Uterus (tissue), 4 donors: ENCODE data around the gene ITGA6. TPM values are rescaled to one million over a fixed set of nuclear protein-coding genes. Genes with fewer than 3 reads are reported as not detected.
A peak's percentile ranks its signal among the peaks of the same experiment; 100 is the strongest.

Source experiments
- DNase-seq, 2 donors: peaks; one replicate each; pipeline ENCODE4 v3.0.0-alpha.2; 2019 to 2020
- H3K27ac ChIP-seq, 2 donors: fragments of 200-600 bp; sonication (generic); 1 replicate in 1 of 2; 2 replicates in 1 of 2; pipeline ENCODE4 v1.5.1; 2016 to 2018
- H3K27me3 ChIP-seq, 2 donors: fragments of 200-600 bp; sonication (generic); one replicate each; pipeline ENCODE4 v1.5.1; 2018 to 2019; ENCODE audit warnings: control low read depth in 1 of 2
- H3K36me3 ChIP-seq, 2 donors: fragments of 200-600 bp; sonication (generic); one replicate each; pipeline ENCODE4 v1.5.1; 2019; ENCODE audit warnings: control low read depth in 1 of 2
- H3K4me1 ChIP-seq, 2 donors: fragments of 200-600 bp; sonication (generic); one replicate each; pipeline ENCODE4 v1.5.1; 2018 to 2019; ENCODE audit warnings: control low read depth in 1 of 2
- H3K4me3 ChIP-seq, 2 donors: fragments of 200-600 bp; sonication (generic); 1 replicate in 1 of 2; 2 replicates in 1 of 2; pipeline ENCODE4 v1.5.1; 2018 to 2019; ENCODE audit warnings: mild to moderate bottlenecking in 1 of 2
- H3K9me3 ChIP-seq, 2 donors: fragments of 200-600 bp; sonication (generic); one replicate each; pipeline ENCODE4 v1.5.1; 2019; ENCODE audit warnings: control low read depth in 1 of 2
- CTCF ChIP-seq, 4 experiments: fragments of 200-600 bp in 2 of 4; fragments of 450-650 bp in 2 of 4; sonication (generic) in 2 of 4; IDR thresholded peaks; one replicate each; pipeline ENCODE4 v1.5.1; 2016 to 2019; ENCODE audit warnings: antibody characterized with exemption in 4 of 4, mild to moderate bottlenecking in 2 of 4, moderate library complexity in 1 of 4
- POLR2A ChIP-seq, 2 donors: fragments of 450-650 bp; IDR thresholded peaks; one replicate each; pipeline ENCODE4 v1.6.1; 2016; ENCODE audit warnings: antibody characterized with exemption in 2 of 2, mild to moderate bottlenecking in 1 of 2, moderate library complexity in 1 of 2
- intact Hi-C: fragments of 100-400 bp; cut with DNase I; formaldehyde crosslinking; loops from one replicate; pipeline ENCODE4 v1.15.1; 2023; ENCODE audit warnings: low total_unique reads
- total RNA-seq, 4 donors: library from RNA; depleted of rRNA in 3 of 4; stranded (reverse); fragments of >200 nt in 3 of 4; gene quantifications; one replicate each; pipeline versions ENCODE4 v1.1.0 to v1.2.4, GENCODE V29; 2014 to 2023
- donor health status: DM: yes; HTN: yes; CAD: no.

Gene ITGA6
- total RNA-seq, 4 donors from 2014 or later, result 57.4 to 195 (median 120) TPM

- H3K4me3 ChIP-seq, result no peak overlapping the region
- TF ChIP-seq CTCF (IDR thresholded peaks at IDR 0.05) (no peak), POLR2A (IDR thresholded peaks at IDR 0.05) (no peak)
- H3K9me3 ChIP-seq, result no peaks in the 10 kb centered on the region
- H3K4me1 ChIP-seq, result no peaks in the 10 kb centered on the region
- no peaks in the 10 kb centered on the region for H3K36me3 ChIP-seq
- intact Hi-C loops, result no loop called here
- no peak for DNase-seq
- H3K27me3 ChIP-seq, result no peaks in the 10 kb centered on the region
- H3K27ac ChIP-seq, result no peak overlapping the region
Observed at GRCh38 chr2:172436889-172437288, 9.5 kb downstream of the ITGA6 start.

DNA sequence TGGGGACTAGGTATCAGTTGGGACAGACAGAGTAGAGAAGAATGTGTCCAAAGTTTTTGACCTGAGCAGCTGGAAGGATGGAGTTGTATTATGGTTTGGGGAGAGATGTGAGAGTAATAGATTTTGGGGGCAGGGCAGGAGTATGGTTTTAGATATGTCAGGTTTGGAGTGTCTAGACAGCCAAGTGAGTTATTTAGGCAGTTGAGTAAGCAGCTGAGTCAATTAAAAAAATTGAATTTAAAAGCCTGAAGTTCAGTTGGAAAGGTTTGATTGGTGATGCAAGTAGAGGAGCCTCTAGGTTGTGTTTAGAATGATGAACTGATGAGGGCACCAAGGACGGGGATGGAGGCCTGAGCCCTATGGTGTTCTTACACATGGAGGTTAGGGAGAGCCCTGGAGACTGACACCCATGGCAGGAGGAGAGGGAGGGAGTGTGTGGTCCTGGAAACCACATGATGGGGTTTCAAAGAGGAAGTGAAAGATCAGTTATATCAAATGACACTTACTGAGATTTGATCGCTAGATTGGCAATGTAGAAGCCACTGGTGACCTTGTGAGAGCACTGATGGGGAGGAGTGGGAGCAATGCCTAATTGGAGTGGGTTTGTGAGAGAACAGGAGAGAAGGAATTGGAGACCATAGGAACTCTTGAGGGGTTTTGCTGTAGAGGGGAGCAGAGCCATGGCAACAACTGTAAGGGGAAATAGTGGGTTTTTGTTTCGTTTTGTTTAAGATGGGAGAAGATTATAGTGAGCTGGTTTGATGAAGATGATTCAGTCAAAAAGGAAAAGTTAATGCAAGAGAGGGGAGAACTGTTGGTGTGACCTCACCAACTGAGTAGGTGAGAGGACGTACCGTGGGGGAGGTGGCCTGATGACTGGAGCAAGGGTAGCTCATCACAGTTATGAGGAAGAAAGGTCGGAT is 10.3 kb downstream of the ITGA6 start:
- no peaks in the 10 kb centered on the region for H3K4me1 ChIP-seq
- H3K4me3 ChIP-seq, result no peak overlapping the region
- intact Hi-C loops, result no loop called here
- TF ChIP-seq POLR2A (IDR thresholded peaks at IDR 0.05) (no peak), CTCF (IDR thresholded peaks at IDR 0.05) (no peak)
- no peak for DNase-seq
- H3K36me3 ChIP-seq, result no peaks in the 10 kb centered on the region
- no peaks in the 10 kb centered on the region for H3K9me3 ChIP-seq
- peak overlapping the region in 1 of 2 donors; percentile 9 for H3K27ac ChIP-seq
- no peaks in the 10 kb centered on the region for H3K27me3 ChIP-seq

- no peaks in the 10 kb centered on the region for H3K27me3 ChIP-seq
- no peak overlapping the region for H3K4me3 ChIP-seq
- H3K4me1 ChIP-seq, result no peaks in the 10 kb centered on the region
- peak overlapping the region in 1 of 2 donors; percentile 9 for H3K27ac ChIP-seq
- intact Hi-C loops, result no loop called here
- no peak for TF ChIP-seq POLR2A (IDR thresholded peaks at IDR 0.05)
- no peak for TF ChIP-seq CTCF (IDR thresholded peaks at IDR 0.05)
- DNase-seq, result no peak
- H3K9me3 ChIP-seq, result no peaks in the 10 kb centered on the region
- no peaks in the 10 kb centered on the region for H3K36me3 ChIP-seq
Observed at GRCh38 chr2:172438741-172439508, 11.5 kb downstream of the ITGA6 start.

GRCh38 chr2:172439509-172439860 is 12.1 kb downstream of the ITGA6 start:
- Histone ChIP-seq H3K27me3 (no peaks in the 10 kb centered on the region), H3K36me3 (no peaks in the 10 kb centered on the region), H3K4me3 (no peak overlapping the region), H3K4me1 (no peaks in the 10 kb centered on the region), H3K27ac (no peak overlapping the region), H3K9me3 (no peaks in the 10 kb centered on the region)
- TF ChIP-seq CTCF (IDR thresholded peaks at IDR 0.05) (no peak), POLR2A (IDR thresholded peaks at IDR 0.05) (no peak)
- no peak for DNase-seq
- intact Hi-C loops, result no loop called here

DNA sequence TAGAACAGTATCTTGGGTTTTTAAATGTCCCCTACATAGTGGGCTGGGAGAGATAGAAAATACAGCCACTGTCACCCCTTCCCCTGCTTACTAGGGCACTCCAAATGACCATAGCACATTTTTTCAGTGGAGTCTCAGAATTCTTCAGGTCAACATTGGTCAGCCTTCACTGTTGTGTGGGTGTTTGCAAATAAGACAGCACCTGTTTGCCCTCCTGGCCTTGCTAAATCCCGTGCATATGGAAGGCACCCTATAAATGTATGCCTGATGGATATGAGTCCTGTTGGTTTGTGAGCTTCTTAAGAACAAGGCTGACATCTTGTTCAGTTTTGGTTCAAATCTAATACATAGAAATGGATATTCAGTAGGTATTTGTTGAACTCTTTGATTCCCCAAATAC is 12.5 kb downstream of the ITGA6 start:
- intact Hi-C loops, result no loop called here
- no peak overlapping the region for H3K4me3 ChIP-seq
- TF ChIP-seq CTCF (IDR thresholded peaks at IDR 0.05) (no peak), POLR2A (IDR thresholded peaks at IDR 0.05) (no peak)
- no peaks in the 10 kb centered on the region for H3K27me3 ChIP-seq
- no peak for DNase-seq
- no peaks in the 10 kb centered on the region for H3K36me3 ChIP-seq
- H3K9me3 ChIP-seq, result no peaks in the 10 kb centered on the region
- H3K4me1 ChIP-seq, result no peaks in the 10 kb centered on the region
- H3K27ac ChIP-seq, result no peak overlapping the region
